Upper lobe of left lung (tissue), 6 donors: ENCODE measurements around the gene CCL22. TPM values are rescaled to one million over a fixed set of nuclear protein-coding genes. Genes with fewer than 3 reads are reported as not detected.

Source experiments
- ATAC-seq, 2 donors: fragments of 200-7000 bp; cut with Tn5 transposase; one replicate each; pipeline ENCODE4 v1.9.1; 2022; ENCODE audit warnings: mild to moderate bottlenecking in 2 of 2, moderate library complexity in 2 of 2; ENCODE audit not compliant: low FRiP score in 2 of 2
- DNase-seq, 2 donors: peaks; one replicate each; pipeline ENCODE4 v3.0.0-alpha.2; 2019 to 2020
- H3K27ac ChIP-seq, 4 donors: fragments of 200-600 bp; sonication (generic); one replicate each; pipeline ENCODE4 v1.5.1; 2016 to 2019
- H3K27me3 ChIP-seq, 4 donors: fragments of 200-600 bp; sonication (generic); one replicate each; pipeline ENCODE4 v1.5.1; 2017 to 2019
- H3K36me3 ChIP-seq, 4 donors: fragments of 200-600 bp; sonication (generic); one replicate each; pipeline ENCODE4 v1.5.1; 2016 to 2019
- H3K4me1 ChIP-seq, 4 donors: fragments of 200-600 bp; sonication (generic); one replicate each; pipeline ENCODE4 v1.5.1; 2018 to 2019
- H3K4me3 ChIP-seq, 4 donors: fragments of 200-600 bp; sonication (generic); one replicate each; pipeline ENCODE4 v1.5.1; 2017 to 2019; ENCODE audit warnings: mild to moderate bottlenecking in 2 of 4, moderate library complexity in 1 of 4
- H3K9me3 ChIP-seq, 4 donors: fragments of 200-600 bp; sonication (generic); one replicate each; pipeline ENCODE4 v1.5.1; 2018 to 2019
- CTCF ChIP-seq, 6 experiments: fragments of 450-650 bp in 4 of 6; fragments of 200-600 bp in 2 of 6; sonication (generic) in 2 of 6; IDR thresholded peaks; one replicate each; pipeline ENCODE4 v1.5.1; 2016 to 2019; ENCODE audit warnings: antibody characterized with exemption in 6 of 6
- EP300 ChIP-seq, 4 donors: sonication (generic); formaldehyde crosslinking; IDR thresholded peaks; one replicate each; pipeline ENCODE4 v1.5.1; 2017; ENCODE audit warnings: antibody characterized with exemption in 4 of 4, control low read depth in 2 of 4
- POLR2A ChIP-seq, 4 donors: fragments of 450-650 bp; IDR thresholded peaks; one replicate each; pipeline ENCODE4 v1.5.1; 2016 to 2017; ENCODE audit warnings: antibody characterized with exemption in 4 of 4, mild to moderate bottlenecking in 2 of 4
- POLR2AphosphoS5 ChIP-seq, 2 donors: sonication (generic); formaldehyde crosslinking; IDR thresholded peaks; one replicate each; pipeline ENCODE4 v1.5.1; 2017; ENCODE audit warnings: antibody characterized with exemption in 2 of 2
- WGBS, 2 donors: methylation state at CpG; one replicate each; pipeline ENCODE4 v1.1.5; 2017 to 2018; 5-methylcytosine and 5-hydroxymethylcytosine counted together
- total RNA-seq, 6 donors: library from RNA; depleted of rRNA in 4 of 6; stranded (reverse); fragments of >200 nt in 4 of 6; gene quantifications; one replicate each; pipeline versions ENCODE4 v1.1.0 to v1.2.1, GENCODE V29; 2016 to 2021
- donor health status: DM: no; HTN: no; CAD: no; lungs with moderate emphysema.
- donor health status: DM: no; HTN: yes; CAD: no; lungs with severe emphysema.

CCL22 gene
- total RNA-seq, 6 donors from 2014 or later = 0.39 to 4.7 (median 0.71) TPM; not detected in 2

GRCh38 chr16:57357330-57358085 lies 1.1 kb upstream of the CCL22 start:
- no peak for DNase-seq
- Histone ChIP-seq H3K4me1 (no peaks in the 10 kb centered on the region), H3K27ac (no peak overlapping the region), H3K4me3 (no peak overlapping the region), H3K9me3 (no peaks in the 10 kb centered on the region), H3K27me3 (no peaks in the 10 kb centered on the region), H3K36me3 (no peaks in the 10 kb centered on the region)
- peak in 1 of 2 donors; percentile 71 for ATAC-seq
- 63 to 74% methylated on average over 9 of the region's 9 CpGs for WGBS, 2 donors
- TF ChIP-seq POLR2A (IDR thresholded peaks at IDR 0.05) = no peak
- TF ChIP-seq EP300 (IDR thresholded peaks at IDR 0.05) = no peak
- no peak for TF ChIP-seq CTCF (IDR thresholded peaks at IDR 0.05)
- no peak for TF ChIP-seq POLR2AphosphoS5 (IDR thresholded peaks at IDR 0.05)

GRCh38 chr16:57358086-57358420 lies 530 bp upstream of the CCL22 start:
- Histone ChIP-seq H3K4me1 (no peaks in the 10 kb centered on the region), H3K27ac (no peak overlapping the region), H3K9me3 (no peaks in the 10 kb centered on the region), H3K36me3 (no peaks in the 10 kb centered on the region), H3K4me3 (no peak overlapping the region), H3K27me3 (no peaks in the 10 kb centered on the region)
- TF ChIP-seq EP300 (IDR thresholded peaks at IDR 0.05) (no peak), CTCF (IDR thresholded peaks at IDR 0.05) (no peak), POLR2AphosphoS5 (IDR thresholded peaks at IDR 0.05) (no peak), POLR2A (IDR thresholded peaks at IDR 0.05) (no peak)
- DNase-seq (no peak), ATAC-seq (no peak)
- 80 to 85% methylated on average over 5 to 7 of the region's 7 CpGs for WGBS, 2 donors

GRCh38 chr16:57360321-57360935 lies 1.8 kb downstream of the CCL22 start:
- WGBS, 2 donors = 91 to 94% methylated on average over 5 to 11 of the region's 16 CpGs
- H3K4me1 ChIP-seq = no peaks in the 10 kb centered on the region
- H3K27ac ChIP-seq = no peak overlapping the region
- H3K9me3 ChIP-seq = no peaks in the 10 kb centered on the region
- no peak for TF ChIP-seq POLR2AphosphoS5 (IDR thresholded peaks at IDR 0.05)
- TF ChIP-seq POLR2A (IDR thresholded peaks at IDR 0.05) = no peak
- no peak for TF ChIP-seq CTCF (IDR thresholded peaks at IDR 0.05)
- no peak for TF ChIP-seq EP300 (IDR thresholded peaks at IDR 0.05)
- no peaks in the 10 kb centered on the region for H3K36me3 ChIP-seq
- DNase-seq = no peak
- no peak overlapping the region for H3K4me3 ChIP-seq
- no peaks in the 10 kb centered on the region for H3K27me3 ChIP-seq
- ATAC-seq = no peak

- ATAC-seq (no peak), DNase-seq (no peak)
- Histone ChIP-seq H3K9me3 (no peaks in the 10 kb centered on the region), H3K4me1 (peaks cover 3 to 5% (median 4%) of the 10 kb centered on the region in 4 donors), H3K27ac (no peak overlapping the region), H3K36me3 (no peaks in the 10 kb centered on the region), H3K27me3 (no peaks in the 10 kb centered on the region), H3K4me3 (no peak overlapping the region)
- WGBS, 2 donors = 64 to 68% methylated on average over 4 of the region's 4 CpGs
- TF ChIP-seq EP300 (IDR thresholded peaks at IDR 0.05) (no peak), CTCF (IDR thresholded peaks at IDR 0.05) (no peak), POLR2AphosphoS5 (IDR thresholded peaks at IDR 0.05) (no peak), POLR2A (IDR thresholded peaks at IDR 0.05) (no peak)
These were observed 2.8 kb downstream of the CCL22 start for GRCh38 chr16:57361404-57361803.
